MV-4-11 (cell line): ENCODE results near the gene WNT5A.

Experiments
- DNase-seq: peaks from one replicate; lab custom pipeline; 2025; lab: John Stamatoyannopoulos, UW

Gene WNT5A

GRCh38 chr3:55505776-55506175 is 18.7 kb upstream of the WNT5A start:
- no peak for DNase-seq

- DNase-seq = peak; percentile 23
Measured at GRCh38 chr3:55505102-55505501, 18.0 kb upstream of the WNT5A start.

- no peak for DNase-seq
Measured at GRCh38 chr3:55501905-55502304, 14.8 kb upstream of the WNT5A start.

DNA sequence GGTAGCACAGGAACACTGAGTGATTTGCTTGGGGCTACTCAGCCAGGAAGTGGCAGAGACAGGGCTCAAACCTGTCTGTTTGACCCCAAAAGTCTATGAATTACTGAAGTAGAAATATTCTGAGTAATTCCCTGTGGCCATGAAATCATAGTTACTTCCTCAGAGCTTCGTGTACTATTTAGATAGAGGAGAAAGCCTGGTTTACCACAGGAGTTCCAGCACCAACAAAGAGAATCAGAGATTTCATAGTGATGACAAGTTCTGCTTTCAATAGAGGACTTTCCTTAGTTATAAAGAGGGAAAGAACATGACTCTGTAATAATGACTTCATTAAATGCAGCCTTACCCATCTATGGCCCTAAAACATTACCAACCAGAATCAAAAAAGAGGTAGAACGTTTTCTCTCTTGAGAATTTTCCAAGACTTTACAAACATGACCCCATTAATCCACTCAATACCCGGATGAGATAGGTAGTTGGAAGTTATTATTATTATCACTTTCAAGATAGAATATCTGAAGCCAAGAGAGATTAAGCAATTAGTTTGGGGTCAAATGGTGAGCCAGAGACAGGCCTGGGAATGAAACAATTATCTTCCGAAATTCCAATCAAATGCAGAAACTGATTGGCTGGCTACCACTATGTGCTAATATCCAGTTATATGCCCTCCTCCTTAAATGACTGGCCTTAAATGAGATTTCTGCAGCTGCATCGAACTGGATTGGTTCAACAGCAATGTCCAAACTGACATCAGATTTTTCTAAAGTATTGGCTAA is 13.6 kb upstream of the WNT5A start:
- peak; percentile 32 for DNase-seq

DNA sequence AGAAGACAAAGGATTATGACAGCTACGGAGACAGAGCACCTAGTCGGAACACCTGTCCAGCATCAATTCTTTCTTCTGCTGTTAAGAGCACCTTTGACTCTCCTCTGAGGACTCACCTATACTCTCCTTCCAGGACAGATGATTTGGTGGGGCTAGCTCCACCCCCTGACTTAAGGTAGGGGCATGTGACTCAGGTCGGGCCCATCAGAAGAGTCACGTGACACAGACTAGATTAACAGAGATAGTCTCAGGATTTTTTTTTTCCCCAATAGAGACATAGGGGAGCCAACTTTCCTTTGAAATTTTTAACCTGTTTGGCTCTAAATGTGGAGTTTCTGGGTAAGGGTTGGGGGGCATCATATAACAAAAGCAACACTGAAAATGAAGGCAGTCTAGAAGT is 11.4 kb upstream of the WNT5A start:
- no peak for DNase-seq

DNA sequence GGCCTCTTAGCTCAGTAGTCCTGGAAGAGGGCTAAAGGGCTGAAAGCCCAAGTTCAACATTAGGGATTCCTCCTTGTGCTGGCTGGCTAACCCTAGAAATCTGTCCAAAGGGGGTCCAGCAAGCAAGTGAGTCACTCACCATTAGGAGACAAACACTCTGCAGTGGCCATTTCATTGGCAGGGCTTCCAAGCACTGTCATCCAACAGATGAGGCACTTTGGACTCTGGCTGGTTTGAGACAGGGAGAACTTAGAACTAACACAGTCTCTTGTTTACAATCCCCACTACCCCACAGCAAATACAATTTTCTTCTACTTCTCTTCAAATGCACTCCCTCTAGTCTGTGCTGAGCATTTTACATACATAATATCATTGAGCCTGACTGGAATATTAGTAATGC is 10.1 kb upstream of the WNT5A start:
- no peak for DNase-seq

GRCh38 chr3:55494976-55495375 is 7.9 kb upstream of the WNT5A start:
- no peak for DNase-seq

GRCh38 chr3:55492976-55493375 is 5.9 kb upstream of the WNT5A start:
- no peak for DNase-seq

DNA sequence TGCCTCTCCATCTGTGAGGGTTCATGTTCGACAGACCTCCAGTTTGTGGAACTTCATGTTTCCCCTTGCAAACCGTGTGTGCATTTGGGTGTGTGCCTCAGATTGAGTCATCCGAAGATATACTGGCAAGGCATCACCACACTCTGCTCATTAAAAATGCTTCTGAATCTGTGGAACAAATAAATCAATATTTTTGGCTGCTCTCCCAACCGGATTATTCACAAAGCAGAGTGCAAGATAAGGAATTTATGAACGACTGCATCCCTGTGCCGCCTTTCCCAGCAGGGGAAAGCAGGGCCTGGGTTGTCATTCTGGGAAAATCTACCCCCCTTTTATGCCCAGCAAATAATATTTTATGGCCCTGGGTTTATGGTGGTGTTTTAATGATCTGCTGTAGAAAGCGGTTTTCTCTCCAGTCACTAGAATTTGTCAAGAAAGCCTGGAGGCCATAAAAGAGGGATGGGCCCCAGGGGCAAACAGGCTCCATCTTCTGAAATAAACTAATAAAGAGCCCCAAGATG is 4.2 kb upstream of the WNT5A start:
- no peak for DNase-seq

- DNase-seq = no peak
Measured at GRCh38 chr3:55490276-55490913, 3.3 kb upstream of the WNT5A start.

- no peak for DNase-seq
Measured at GRCh38 chr3:55489798-55490132, 2.7 kb upstream of the WNT5A start.

DNA sequence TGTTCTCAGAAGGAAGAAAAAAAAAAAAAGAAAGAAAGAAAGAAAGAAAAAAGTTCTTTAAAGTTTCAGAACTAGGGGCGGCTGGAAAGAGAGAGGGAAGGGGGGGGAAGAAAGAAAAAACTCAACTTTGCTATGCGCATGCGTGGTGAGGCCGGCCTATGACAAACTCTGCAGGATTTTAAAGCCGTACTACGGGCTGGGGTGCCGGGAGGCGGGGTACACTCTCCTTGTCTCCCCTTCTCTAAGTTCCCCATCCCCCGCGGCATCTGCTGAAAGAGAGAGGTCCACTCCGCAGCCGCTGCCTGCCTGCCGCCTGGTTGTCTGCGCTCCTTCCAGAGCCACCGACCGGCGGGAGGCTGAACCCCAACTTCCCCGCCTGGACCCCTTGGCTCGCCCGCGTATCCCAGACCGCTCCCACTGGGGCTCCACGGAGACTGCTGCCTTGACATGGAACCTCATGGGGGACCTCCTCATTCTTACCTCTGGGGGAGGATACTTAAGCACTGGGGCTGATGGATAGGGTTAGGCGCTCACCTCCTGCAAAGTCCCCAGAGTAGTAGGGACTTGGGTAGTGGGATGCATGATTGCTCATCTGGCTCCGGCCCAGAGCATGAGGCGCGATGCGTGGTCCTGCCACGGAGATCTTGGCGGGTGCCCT is 1.4 kb upstream of the WNT5A start:
- DNase-seq = no peak

DNA sequence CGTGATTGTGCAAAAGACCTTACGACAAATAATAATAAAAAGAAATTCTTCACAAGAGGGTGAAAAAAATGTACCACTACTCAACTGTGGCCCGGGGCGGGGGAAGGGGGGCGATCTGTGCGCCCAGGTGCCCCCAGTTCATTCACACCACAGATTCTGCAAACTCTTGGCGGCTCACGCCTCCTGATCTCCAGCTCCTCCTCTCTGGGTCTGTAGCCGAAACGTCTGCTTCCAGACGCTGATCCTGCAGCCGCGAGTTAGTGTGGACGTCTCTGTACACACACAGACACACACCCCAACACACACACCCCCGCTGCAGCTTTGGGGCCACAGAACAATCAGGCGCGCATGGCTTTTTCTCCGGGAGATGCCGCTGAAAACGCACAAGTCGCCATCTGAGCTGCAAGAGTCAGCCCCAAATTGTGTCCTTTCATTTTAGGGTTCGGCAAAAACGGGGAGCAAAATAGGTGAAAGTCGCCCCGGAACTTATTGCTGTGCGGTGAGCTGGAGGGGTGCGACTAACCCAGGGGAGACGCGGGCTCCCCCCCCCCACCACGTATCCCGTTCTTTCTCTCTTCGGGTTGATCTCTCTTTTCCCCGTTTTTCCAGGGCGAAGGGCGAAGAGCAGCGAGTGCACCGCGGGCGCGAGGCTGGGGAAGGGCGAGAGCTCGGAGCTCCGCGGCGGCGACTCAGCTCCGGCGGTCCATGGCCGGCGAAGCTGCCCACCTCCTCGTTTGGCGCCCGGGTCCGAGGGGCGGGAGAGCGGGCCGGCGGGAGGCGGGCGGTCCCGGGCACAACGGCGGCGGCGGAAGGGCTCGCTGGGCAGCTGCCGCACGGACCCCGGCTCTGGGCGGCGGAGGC is 505 bp upstream of the WNT5A start:
- DNase-seq = no peak

GRCh38 chr3:55486101-55486856 is 827 bp downstream of the WNT5A start:
- no peak for DNase-seq

GRCh38 chr3:55484801-55485791 is 2.0 kb downstream of the WNT5A start:
- DNase-seq = peak; percentile 14

- no peak for DNase-seq
Measured at GRCh38 chr3:55484191-55484689, 2.9 kb downstream of the WNT5A start.

DNA sequence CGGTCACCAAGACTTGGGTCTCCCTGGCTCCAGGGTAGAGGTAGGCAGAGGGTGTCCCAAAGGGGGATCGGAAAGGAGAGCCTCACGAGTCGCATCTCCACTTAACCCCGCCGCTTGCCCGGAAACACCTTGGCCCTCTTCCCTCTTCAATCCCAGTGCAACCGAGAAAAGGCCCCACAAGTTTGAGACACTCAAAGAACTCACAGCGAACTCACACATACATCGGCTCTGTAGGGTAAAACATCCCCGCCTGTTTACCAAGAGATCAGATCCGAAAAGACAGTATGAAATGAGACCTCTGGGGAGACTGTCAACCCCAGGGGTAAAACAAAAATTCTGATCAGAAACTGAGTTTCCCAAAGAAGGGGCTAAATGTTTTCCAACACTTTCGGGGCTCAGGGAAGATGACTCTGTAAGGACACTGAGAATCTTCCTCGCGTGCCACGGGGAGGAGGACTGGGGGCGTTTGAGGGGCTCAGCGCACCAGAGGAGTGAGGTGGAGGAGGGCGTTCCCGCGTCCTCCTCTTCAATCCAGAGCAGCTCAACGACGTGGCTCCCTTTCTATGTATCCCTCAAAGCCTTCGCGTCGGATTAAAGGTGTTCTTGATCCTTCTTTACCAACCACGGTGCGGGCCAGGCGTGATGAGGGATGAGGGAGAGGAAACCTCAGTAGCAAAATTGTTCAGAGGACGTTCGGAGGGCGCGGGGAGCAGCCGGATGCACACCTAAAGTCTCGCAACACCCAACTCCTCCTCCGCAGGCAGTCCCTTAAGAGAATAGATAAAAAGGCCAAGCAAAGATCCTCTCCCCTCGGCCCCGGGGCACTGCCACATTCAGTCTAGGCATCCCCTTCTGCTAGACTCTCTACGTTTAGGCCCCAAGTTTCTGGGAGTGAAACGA is 3.7 kb downstream of the WNT5A start:
- no peak for DNase-seq

DNA sequence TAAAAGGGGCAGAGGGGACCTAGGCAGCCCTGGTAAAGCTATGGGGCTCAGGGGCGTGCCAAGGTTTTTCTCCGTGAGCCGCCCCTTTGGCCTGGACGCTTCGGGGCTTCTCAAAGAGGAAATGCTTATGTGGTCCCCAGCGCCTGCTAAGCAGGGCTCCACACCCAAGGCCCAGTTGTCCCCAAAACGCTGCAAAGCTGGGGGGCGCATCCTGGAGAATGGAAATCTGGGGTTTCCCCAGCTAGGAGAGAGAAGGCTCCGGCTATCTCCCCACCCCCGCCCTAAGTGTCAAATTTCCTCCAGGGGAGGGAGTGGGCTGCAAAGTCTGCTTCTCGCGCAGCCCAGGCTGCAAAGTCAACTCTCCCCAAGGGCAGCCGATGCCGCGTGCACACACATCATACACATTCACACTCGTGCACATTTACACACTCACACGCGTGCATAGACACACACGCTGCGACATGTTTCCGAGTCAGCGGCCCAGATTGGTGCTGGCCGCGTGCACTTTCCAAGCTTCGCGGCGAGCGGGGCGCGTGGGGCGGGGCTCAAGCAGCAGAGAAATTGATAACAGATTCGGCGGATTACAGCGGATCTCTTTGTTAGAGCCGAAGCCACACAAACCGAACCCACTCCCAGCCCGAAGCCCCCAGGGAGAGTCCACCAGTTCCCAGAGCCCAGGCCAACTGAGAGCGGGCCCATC is 4.5 kb downstream of the WNT5A start:
- no peak for DNase-seq
